H1 (cell line): ENCODE results near the gene MGAT5. TPM values are rescaled to one million over a fixed set of nuclear protein-coding genes. Genes with fewer than 3 reads are reported as not detected.

Experiments used
- E2F6 ChIP-seq: IDR thresholded peaks from 2 replicates; pipeline ENCODE4 v1.6.1; 2012; ENCODE audit warnings: inconsistent platforms
- GABPA ChIP-seq: IDR thresholded peaks from 2 replicates; pipeline ENCODE4 v1.6.1; 2011; ENCODE audit warnings: mild to moderate bottlenecking, low read length, moderate library complexity, borderline replicate concordance; ENCODE audit not compliant: insufficient read depth
- HDAC2 ChIP-seq, 2 experiments: fragments of 300-600 bp in 1 of 2; sonication (generic) in 1 of 2; IDR thresholded peaks; 2 replicates each; pipeline ENCODE4 v1.6.1; 2011 to 2012; ENCODE audit warnings: low read depth in 2 of 2, low read length in 2 of 2, mild to moderate bottlenecking in 2 of 2, moderate library complexity in 2 of 2, borderline replicate concordance in 1 of 2, inconsistent platforms in 1 of 2
- JUN ChIP-seq: IDR thresholded peaks from 2 replicates; pipeline ENCODE4 v1.6.1; 2011; ENCODE audit warnings: low read depth, mild to moderate bottlenecking, improper control_type of control experiment, low read length
- PHF8 ChIP-seq: fragments of 200-600 bp; sonication (generic); conservative IDR thresholded peaks from 2 replicates; pipeline ENCODE4 v1.7.1; 2012; ENCODE audit warnings: low read depth, mild to moderate bottlenecking, inconsistent platforms, low read length, moderate library complexity
- POLR2A ChIP-seq, 2 experiments: IDR thresholded peaks; 1 replicate in 1 of 2; 2 replicates in 1 of 2; pipeline ENCODE4 v1.6.1; 2011; ENCODE audit warnings: low read depth in 2 of 2, low read length in 2 of 2, mild to moderate bottlenecking in 2 of 2; ENCODE audit errors: control extremely low read depth in 1 of 2
- RNF2 ChIP-seq: fragments of 200-900, 300-1000 bp; sonication (generic); IDR thresholded peaks from 2 replicates; pipeline ENCODE4 v1.7.1; 2016; ENCODE audit warnings: borderline replicate concordance, low read depth, mild to moderate bottlenecking, antibody characterized with exemption, low read length; ENCODE audit not compliant: poor library complexity, severe bottlenecking; ENCODE audit errors: missing control alignments
- SP4 ChIP-seq: IDR thresholded peaks from 2 replicates; pipeline ENCODE4 v1.6.1; 2012; ENCODE audit warnings: low read length, inconsistent platforms
- TCF12 ChIP-seq: IDR thresholded peaks from 2 replicates; pipeline ENCODE4 v1.6.1; 2011; ENCODE audit warnings: low read depth, mild to moderate bottlenecking, low read length
- polyA plus RNA-seq, 7 experiments: library from polyadenylated mRNA; depleted of rRNA in 3 of 7; stranded (reverse) in 5 of 7; unstranded in 2 of 7; fragments of >200 nt in 5 of 7; fragments of 200-250 nt in 2 of 7; gene quantifications; 1 replicate in 5 of 7; 2 replicates in 1 of 7; 4 replicates in 1 of 7; pipeline versions ENCODE4 v1.2.1 to v1.2.3, GENCODE V29; 2011 to 2013; ENCODE audit warnings: missing spikeins in 2 of 7, mixed read lengths in 2 of 7
- total RNA-seq: library from RNA; stranded (reverse); fragmentation: NEBNext Ultra II Directional; extraction: Animal tissue kit (Norgen Biotek cat#: 25700); gene quantifications from 2 replicates; pipeline ENCODE4 v1.2.1, GENCODE V29; 2021

The MGAT5 gene
- total and polyA plus RNA-seq, 2 of the 8 experiments (the other 6 are each of a cell fraction or from before 2014, with no cell fraction given), result 11.2 to 49.2 TPM

GRCh38 chr2:134337631-134338030 is 83.8 kb downstream of the MGAT5 start (continued):
- TF ChIP-seq JUN (no peak), SP4 (no peak), POLR2A (IDR thresholded peaks at IDR 0.05; ENCODE audit: control extremely low read depth in 1 of 2, low read depth in 2 of 2, low read length in 2 of 2) (no peak), E2F6 (no peak), PHF8 (no peak), GABPA (no peak), HDAC2 (IDR thresholded peaks at IDR 0.05; ENCODE audit: borderline replicate concordance in 1 of 2, low read depth in 2 of 2, low read length in 2 of 2) (no peak), RNF2 (no peak), TCF12 (no peak)
